Fibroblast of lung (primary cell): ENCODE data around the gene DPEP2. TPM values are rescaled to one million over a fixed set of nuclear protein-coding genes. Genes with fewer than 3 reads are reported as not detected.

Source experiments
- DNase-seq, 2 donors: peaks; one replicate each; pipeline versions ENCODE4 v3.0.0 to v3.0.0-alpha.2; 2010; ENCODE audit warnings: low read depth in 2 of 2
- H2AFZ ChIP-seq: 2 replicates; pipeline ENCODE4 v1.5.1; 2012; ENCODE audit warnings: low read length, control low read depth, inconsistent platforms
- H3K27ac ChIP-seq: 2 replicates; pipeline ENCODE4 v1.5.1; 2011; ENCODE audit warnings: low read length, control low read depth; ENCODE audit not compliant: insufficient read depth
- H3K27me3 ChIP-seq: 2 replicates; pipeline ENCODE4 v1.5.1; 2011; ENCODE audit warnings: mild to moderate bottlenecking, low read length; ENCODE audit not compliant: control insufficient read depth, insufficient read depth
- H3K36me3 ChIP-seq: 2 replicates; pipeline ENCODE4 v1.5.1; 2011; ENCODE audit warnings: low read length; ENCODE audit not compliant: control insufficient read depth, insufficient read depth
- H3K4me1 ChIP-seq: 2 replicates; pipeline ENCODE4 v1.5.1; 2011; ENCODE audit warnings: low read length; ENCODE audit not compliant: control insufficient read depth, insufficient read depth; ENCODE audit errors: extremely low read depth
- H3K4me2 ChIP-seq: 2 replicates; pipeline ENCODE4 v1.5.1; 2011; ENCODE audit warnings: low read length, control low read depth; ENCODE audit not compliant: insufficient read depth; ENCODE audit errors: extremely low read depth
- H3K4me3 ChIP-seq, 4 experiments: fragments of 200-600 bp in 1 of 4; sonication (generic) in 1 of 4; replicated peaks in 1 of 4; 2 replicates each; pipeline ENCODE4 v1.5.1; 2011 to 2016; ENCODE audit warnings: low read length in 4 of 4, low read depth in 3 of 4, mild to moderate bottlenecking in 3 of 4, control low read depth in 2 of 4, inconsistent platforms in 1 of 4, mixed read lengths in 1 of 4; ENCODE audit not compliant: insufficient read depth in 1 of 4; ENCODE audit errors: control extremely low read depth in 1 of 4
- H3K79me2 ChIP-seq: 2 replicates; pipeline ENCODE4 v1.5.1; 2012; ENCODE audit warnings: mild to moderate bottlenecking, low read length, inconsistent platforms; ENCODE audit not compliant: control insufficient read depth, insufficient read depth
- H3K9ac ChIP-seq: 2 replicates; pipeline ENCODE4 v1.5.1; 2011; ENCODE audit warnings: mild to moderate bottlenecking, low read length, control low read depth; ENCODE audit not compliant: insufficient read depth
- H3K9me3 ChIP-seq: 2 replicates; pipeline ENCODE4 v1.5.1; 2012; ENCODE audit warnings: low read depth, low read length; ENCODE audit not compliant: control insufficient read depth, insufficient read depth
- H4K20me1 ChIP-seq: 2 replicates; pipeline ENCODE4 v1.5.1; 2011; ENCODE audit warnings: low read length; ENCODE audit not compliant: control insufficient read depth, insufficient read depth; ENCODE audit errors: extremely low read depth
- CTCF ChIP-seq, 2 donors: IDR thresholded peaks in 1 of 2; conservative IDR thresholded peaks in 1 of 2; 1 replicate in 1 of 2; 2 replicates in 1 of 2; pipeline ENCODE4 v1.5.1; 2011 to 2012; ENCODE audit warnings: low read length in 2 of 2, control low read depth in 1 of 2, inconsistent platforms in 1 of 2, low read depth in 1 of 2, mild to moderate bottlenecking in 1 of 2
- EZH2 ChIP-seq: IDR thresholded peaks from 2 replicates; pipeline ENCODE4 v1.5.1; 2012; ENCODE audit warnings: low read length, control low read depth, mild to moderate bottlenecking; ENCODE audit errors: missing control alignments
- polyA plus RNA-seq, 2 donors: library from polyadenylated mRNA; depleted of rRNA in 1 of 2; stranded (reverse) in 1 of 2; unstranded in 1 of 2; fragments of >200 nt; gene quantifications; 2 replicates each; pipeline ENCODE4 v1.2.1, GENCODE V29; 2011 to 2012; ENCODE audit warnings: missing spikeins in 1 of 2
- total RNA-seq: library from RNA; depleted of rRNA; stranded (reverse); fragments of >200 nt; gene quantifications from 2 replicates; pipeline ENCODE4 v1.2.1, GENCODE V29; 2014

Gene DPEP2
- total and polyA plus RNA-seq, 2 donors (not counting 1 experiment from before 2014, with no cell fraction given), result not detected

- peaks cover 2% of the 10 kb centered on the region for H3K79me2 ChIP-seq
- no peaks in the 10 kb centered on the region for H3K36me3 ChIP-seq
- H2AFZ ChIP-seq, result no peak overlapping the region
- no peak for DNase-seq
- H3K27ac ChIP-seq, result no peak overlapping the region
- H3K27me3 ChIP-seq, result no peaks in the 10 kb centered on the region
- TF ChIP-seq CTCF (conservative IDR thresholded peaks at IDR 0.05 in 1 of 2, IDR thresholded peaks at IDR 0.05 in 1 of 2; ENCODE audit: low read depth in 1 of 2, low read length in 2 of 2) (no peak), EZH2 (no peak)
- H3K9me3 ChIP-seq, result no peaks in the 10 kb centered on the region
- H3K4me3 ChIP-seq, result no peak overlapping the region
- no peak overlapping the region for H3K4me2 ChIP-seq
- H4K20me1 ChIP-seq, result no peaks in the 10 kb centered on the region
- H3K9ac ChIP-seq, result no peak overlapping the region
- peaks cover 2% of the 10 kb centered on the region for H3K4me1 ChIP-seq
These were observed 29.7 kb upstream of the DPEP2 start for GRCh38 chr16:68028996-68029395.

- DNase-seq, result peak; percentile 92 to 94
These were observed 23.6 kb upstream of the DPEP2 start, which contains the start of the genes DDX28 and DUS2 for GRCh38 chr16:68022728-68023537. TSS of gene DDX28 (minus strand) at chr16:68023232. CDS start at chr16:68023202, 30 bp downstream. TSS of gene DUS2 (plus strand) at chr16:68023284. CDS start at chr16:68038024, 14,740 bp downstream.

More at GRCh38 chr16:68022728-68023537, 23.6 kb upstream of the DPEP2 start, which contains the start of the genes DDX28 and DUS2:
- Histone ChIP-seq H3K27me3 (no peaks in the 10 kb centered on the region), H3K4me3 (peak within 1 kb of the TSS; percentile 88 to 98 (median 94)), H3K36me3 (no peaks in the 10 kb centered on the region), H4K20me1 (no peaks in the 10 kb centered on the region), H3K9ac (peak within 1 kb of the TSS; percentile 97), H3K27ac (peak within 1 kb of the TSS; percentile 85), H2AFZ (peak within 1 kb of the TSS; percentile 97), H3K9me3 (no peaks in the 10 kb centered on the region), H3K79me2 (peaks cover 26% of the 10 kb centered on the region), H3K4me1 (peaks cover 10% of the 10 kb centered on the region), H3K4me2 (peak within 1 kb of the TSS; percentile 98)
- no peak for TF ChIP-seq CTCF (conservative IDR thresholded peaks at IDR 0.05 in 1 of 2, IDR thresholded peaks at IDR 0.05 in 1 of 2; ENCODE audit: low read depth in 1 of 2, low read length in 2 of 2)
- no peak for TF ChIP-seq EZH2
